ENCODE results near the gene SIRPA.

Gene SIRPA

DNA sequence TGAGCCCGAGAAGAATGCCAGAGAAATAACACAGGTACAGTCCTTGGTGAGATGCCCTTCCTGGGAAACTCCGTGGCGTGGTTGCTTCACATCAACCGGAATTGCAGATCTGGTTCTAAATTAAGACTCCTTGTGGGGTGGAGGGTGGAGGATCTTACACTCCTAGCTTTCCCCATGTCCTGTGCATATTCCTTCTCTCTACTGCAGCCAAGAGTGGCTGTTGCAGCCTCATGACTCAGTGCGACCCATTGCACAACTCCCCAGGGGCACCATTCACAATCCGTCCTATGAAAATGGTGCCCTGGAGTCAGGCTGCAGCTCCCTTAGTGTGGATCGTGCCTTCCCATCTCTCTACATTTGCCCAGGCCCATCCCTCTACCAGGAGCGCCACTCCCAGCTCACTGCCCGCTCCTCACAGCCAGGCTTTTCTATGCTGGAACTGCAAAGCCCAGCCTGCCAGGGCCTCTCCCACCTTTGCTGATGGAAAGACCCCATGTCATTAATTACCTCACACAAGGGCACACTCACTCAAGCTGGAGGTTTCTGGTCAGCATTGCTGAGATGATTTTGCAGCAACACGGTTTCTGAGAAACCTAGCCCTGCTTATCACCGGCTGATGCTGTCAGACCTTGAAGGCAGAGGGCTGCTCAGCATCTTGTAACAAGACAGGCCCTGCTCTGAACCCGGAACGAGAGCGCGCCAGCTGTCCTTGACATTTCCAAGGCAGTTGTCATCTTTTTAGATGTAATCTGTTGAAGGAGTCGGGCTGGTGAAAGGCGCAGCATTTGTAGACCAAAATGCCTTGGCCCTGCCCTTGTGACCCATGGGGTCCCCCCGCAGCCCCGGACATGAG lies 39.7 kb downstream of the SIRPA start:
- no peak for DNase-seq

DNA sequence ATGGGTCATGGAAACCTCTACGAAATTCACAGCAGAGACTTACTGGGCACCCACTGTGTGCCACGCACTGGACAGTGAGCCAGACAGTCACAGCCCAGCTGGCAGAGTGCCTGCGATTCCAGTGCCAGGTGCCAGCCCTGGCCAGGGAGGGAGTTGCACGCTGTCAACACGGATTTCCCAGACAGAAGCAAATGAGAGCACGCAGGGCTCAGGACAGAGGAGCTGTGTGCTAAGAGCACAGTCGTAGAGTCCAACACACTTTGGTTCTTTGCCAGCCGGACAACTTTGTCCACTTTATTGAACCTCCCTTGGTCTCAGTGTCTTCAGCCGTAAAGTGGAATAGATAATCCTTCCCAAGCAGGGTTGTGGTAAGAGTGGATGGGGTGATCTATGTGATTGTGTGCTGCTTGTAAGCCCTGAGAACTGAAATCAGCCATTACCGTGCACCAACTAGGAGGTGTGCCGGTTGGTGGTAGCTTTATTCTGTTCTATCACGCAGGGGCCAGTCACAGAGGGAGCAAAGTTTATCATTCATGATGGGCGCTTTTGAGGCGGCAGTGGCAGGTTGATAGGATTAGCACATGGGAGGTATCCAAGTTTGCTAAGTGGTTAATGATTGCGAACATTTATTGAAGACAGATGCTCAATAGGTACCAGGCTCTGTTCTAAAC lies 40.6 kb downstream of the SIRPA start:
- no peak for DNase-seq

DNA sequence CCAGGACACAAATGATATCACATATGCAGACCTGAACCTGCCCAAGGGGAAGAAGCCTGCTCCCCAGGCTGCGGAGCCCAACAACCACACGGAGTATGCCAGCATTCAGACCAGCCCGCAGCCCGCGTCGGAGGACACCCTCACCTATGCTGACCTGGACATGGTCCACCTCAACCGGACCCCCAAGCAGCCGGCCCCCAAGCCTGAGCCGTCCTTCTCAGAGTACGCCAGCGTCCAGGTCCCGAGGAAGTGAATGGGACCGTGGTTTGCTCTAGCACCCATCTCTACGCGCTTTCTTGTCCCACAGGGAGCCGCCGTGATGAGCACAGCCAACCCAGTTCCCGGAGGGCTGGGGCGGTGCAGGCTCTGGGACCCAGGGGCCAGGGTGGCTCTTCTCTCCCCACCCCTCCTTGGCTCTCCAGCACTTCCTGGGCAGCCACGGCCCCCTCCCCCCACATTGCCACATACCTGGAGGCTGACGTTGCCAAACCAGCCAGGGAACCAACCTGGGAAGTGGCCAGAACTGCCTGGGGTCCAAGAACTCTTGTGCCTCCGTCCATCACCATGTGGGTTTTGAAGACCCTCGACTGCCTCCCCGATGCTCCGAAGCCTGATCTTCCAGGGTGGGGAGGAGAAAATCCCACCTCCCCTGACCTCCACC lies 42.2 kb downstream of the SIRPA start:
- no peak for DNase-seq

DNA sequence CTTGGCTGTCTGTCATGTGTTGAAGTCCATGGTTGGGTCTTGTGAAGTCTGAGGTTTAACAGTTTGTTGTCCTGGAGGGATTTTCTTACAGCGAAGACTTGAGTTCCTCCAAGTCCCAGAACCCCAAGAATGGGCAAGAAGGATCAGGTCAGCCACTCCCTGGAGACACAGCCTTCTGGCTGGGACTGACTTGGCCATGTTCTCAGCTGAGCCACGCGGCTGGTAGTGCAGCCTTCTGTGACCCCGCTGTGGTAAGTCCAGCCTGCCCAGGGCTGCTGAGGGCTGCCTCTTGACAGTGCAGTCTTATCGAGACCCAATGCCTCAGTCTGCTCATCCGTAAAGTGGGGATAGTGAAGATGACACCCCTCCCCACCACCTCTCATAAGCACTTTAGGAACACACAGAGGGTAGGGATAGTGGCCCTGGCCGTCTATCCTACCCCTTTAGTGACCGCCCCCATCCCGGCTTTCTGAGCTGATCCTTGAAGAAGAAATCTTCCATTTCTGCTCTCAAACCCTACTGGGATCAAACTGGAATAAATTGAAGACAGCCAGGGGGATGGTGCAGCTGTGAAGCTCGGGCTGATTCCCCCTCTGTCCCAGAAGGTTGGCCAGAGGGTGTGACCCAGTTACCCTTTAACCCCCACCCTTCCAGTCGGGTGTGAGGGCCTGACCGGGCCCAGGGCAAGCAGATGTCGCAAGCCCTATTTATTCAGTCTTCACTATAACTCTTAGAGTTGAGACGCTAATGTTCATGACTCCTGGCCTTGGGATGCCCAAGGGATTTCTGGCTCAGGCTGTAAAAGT lies 43.5 kb downstream of the SIRPA start:
- no peak for DNase-seq

DNA sequence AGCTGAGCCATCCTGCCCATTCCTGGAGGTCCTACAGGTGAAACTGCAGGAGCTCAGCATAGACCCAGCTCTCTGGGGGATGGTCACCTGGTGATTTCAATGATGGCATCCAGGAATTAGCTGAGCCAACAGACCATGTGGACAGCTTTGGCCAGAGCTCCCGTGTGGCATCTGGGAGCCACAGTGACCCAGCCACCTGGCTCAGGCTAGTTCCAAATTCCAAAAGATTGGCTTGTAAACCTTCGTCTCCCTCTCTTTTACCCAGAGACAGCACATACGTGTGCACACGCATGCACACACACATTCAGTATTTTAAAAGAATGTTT lies 44.0 kb downstream of the SIRPA start:
- DNase-seq: no peak

DNA sequence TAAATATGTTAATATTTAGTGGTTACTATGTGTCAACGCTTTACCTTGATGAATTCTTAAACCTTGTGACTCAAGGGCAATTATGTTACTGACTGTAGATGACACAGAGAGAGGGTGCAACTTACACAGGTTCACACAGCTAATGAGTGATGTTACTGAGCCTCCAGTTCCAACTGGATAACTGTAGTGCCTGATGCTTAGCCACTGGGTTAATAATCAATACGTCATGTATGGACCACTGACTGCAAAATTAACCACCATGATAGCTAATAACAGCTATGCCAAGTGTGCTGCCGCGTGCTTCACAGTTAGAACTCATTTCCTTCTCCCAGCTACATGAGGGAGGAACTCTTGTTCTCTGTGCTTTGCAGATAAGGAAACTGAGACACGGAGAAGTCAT lies 45.4 kb downstream of the SIRPA start:
- no peak for DNase-seq

DNA sequence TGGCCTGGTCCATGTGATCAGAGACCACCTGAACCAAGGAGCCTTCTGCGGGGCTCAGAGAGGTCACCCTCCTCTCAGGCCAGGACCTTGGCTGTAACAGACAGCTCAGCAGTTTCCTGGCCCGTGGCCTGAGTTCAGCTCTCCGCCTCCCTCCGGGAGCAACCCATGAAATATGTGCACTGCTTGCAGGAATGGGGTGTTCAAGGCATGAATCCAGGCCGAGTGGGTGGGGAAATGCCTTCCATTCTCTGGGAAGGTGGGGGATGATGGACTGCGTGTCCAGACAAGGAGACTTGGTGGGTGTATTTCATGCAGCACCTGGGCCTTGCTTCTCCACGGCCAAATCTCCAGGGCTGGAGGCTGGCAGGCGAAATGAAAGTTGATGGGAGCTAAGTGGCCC lies 46.0 kb downstream of the SIRPA start:
- DNase-seq: no peak

DNA sequence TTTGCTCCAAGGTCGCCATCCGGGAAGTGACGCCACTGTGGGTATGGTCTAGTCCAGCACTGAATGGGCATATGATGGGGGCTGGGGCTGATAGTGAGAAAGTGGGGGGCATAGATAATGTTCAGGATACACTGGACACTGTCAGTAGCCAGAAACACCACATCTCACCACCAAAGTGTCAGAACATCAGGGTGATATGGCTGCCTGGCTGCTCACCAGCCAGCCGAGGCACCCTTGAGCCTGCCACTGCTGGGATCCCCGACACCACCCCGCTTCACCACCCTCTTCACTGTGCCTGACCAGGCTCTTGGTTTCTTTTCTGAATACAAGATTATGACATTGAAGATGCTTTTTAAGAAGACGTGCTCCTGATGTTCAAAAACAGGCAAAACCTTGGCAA lies 46.9 kb downstream of the SIRPA start:
- no peak for DNase-seq

DNA sequence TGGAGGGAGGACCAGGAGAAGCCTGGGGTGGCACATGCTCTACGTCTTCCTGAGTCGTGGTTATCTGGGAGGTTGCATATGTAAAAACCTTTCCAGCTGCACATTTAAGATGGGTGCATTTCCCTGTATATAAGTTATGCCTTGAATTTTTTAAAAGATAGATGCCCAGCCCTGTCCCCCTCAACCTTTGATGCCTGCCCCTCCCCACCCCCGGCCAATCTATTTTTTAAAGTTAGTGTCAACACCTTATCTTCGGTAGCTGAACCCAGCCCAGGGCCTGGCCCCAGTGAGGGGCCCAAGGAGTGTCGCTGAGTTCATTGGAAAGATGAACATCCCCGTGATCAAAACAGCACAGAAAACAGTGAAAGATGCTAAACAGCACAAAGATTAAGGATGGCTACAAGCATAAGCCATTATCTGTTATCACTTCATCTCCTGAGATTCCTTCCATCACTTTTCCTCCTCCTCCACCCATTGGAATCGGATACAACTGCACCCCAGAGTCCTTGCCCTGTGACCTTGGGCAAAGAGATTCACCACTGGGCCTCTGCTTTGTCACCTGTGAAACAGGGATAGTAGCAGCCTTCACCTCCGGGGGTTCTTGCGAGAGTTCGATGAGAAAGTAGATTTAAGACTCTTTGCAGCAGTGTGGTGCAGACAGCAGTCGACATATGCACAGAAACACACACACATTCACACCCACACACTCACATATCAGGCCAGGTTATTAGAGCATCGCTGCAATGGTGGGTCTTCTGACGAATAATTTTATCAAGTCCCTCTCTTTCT lies 47.5 kb downstream of the SIRPA start:
- peak; percentile 10 for DNase-seq

DNA sequence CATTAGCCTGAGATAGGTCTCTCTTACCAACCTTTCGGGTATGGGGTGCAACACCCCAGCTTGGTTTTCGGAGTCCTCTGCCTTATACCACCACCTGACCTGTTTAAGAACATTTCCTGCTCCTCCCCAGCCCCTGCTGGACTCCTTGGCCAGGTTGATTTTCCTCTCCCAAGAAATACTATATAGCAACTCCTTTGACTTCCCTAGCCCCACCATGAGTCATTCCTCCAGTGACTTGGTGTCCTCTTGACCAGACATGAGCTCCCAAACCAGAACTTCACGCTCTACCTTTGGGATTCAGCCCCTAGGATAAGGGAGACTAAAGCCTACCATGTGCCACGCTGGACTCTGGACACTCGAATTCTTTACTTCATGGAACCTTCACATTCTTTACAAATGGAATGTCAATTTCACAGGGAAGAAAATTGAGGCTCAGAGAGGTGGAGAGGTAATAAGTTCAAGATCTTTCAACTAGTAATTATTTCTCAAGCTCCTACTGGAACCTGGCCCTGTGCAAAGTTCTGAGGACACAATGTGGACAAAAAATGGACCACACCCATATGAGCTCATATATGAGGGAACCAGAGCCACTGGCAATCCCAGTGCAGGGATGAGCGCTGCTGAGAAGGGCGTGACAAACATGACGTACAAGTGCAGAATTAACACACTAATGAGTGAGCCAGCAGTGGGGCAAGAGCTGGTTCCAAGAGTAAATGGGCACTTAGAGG lies 48.2 kb downstream of the SIRPA start:
- DNase-seq: no peak

DNA sequence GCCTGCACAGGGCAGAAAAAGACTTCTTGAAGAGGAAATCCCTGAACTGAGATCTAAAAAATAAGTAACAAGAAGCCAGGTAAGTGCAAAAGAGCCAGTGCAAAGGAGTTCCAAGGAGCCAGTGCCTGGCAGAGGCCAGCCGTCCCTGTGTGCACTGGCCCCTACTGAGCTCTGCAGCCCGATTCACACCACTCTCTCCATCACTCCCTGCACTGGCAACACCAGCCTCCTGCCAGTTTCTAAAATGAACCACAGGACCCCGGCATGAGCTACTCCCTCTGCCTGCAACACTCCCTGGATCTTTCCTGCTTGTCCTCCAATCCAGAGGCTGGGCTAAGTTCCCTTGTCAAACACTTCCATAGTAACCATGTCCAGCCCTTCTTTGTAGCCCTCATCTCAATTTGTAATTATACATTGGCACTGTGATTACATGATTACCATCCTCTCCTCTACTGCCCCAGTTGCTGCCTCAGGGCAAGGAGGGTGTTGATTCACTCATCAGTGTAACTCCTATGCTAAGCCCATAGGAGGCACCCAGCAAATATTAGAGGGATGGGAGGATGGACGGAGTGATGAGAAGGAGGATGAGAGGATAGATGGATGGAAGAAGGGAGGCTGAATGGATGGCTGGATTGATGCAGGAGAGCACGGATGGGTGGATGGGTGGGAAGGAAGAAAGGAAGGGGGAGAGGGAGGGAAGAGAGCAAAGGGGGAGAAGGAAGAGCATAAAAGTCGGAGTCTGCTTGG lies 49.3 kb downstream of the SIRPA start:
- no peak for DNase-seq

DNA sequence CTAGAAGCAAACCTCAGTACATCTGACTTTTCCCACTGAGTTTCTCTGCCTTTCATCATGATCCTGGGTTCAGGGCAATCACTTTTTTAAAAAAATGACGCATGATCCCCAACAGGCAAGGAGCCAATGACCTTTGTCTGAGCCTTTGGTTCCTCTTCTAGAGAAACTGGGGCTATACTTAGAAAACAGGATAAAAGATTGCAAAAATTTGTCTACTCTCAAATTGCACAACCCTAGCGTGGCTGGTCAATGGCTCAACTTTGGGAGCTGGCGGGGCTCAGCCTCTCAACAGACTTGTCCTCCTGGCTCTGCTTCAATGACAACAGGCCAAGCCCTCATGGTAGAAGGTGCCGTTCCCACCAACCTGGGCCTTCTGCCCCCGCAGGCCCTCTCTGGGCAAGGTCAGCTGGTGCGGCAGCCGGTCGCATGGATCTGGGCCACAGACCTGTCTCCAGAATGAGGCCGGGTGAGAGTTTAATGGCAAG lies 50.0 kb downstream of the SIRPA start:
- no peak for DNase-seq

DNA sequence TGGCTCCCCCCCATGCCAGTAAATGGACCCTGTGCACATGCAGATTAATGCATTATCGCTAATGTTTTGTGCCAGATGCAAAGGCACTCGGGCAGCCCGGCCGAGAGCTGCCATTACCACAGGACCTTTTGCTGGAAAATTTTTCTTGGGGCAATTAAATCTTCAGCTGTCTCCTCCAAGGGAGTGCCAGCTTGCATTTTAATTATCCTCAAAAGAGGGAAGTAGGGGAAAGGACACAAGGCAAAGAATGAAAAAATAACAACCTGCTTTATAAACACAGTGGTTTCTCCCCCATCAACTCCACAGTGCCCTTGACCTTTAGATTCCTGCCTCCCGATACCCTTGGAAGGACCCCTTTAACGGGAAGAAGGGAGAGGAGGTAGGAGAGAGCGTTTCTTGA lies 50.5 kb downstream of the SIRPA start:
- DNase-seq: no peak

DNA sequence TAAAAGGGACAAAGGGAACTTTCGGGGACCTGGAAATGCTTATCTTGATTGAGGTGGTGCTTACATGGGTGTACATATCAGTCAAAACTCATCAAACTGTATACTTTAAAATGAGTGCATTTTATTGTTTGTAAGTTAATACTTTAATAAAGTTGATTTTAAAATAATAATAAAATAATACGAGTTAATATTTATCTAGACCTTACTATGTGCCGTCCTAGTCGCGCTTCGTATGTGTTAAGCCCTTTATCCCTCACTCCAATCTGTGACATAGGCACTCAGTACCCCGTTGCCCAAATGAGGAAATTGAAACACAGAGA lies 51.2 kb downstream of the SIRPA start:
- DNase-seq: no peak

DNA sequence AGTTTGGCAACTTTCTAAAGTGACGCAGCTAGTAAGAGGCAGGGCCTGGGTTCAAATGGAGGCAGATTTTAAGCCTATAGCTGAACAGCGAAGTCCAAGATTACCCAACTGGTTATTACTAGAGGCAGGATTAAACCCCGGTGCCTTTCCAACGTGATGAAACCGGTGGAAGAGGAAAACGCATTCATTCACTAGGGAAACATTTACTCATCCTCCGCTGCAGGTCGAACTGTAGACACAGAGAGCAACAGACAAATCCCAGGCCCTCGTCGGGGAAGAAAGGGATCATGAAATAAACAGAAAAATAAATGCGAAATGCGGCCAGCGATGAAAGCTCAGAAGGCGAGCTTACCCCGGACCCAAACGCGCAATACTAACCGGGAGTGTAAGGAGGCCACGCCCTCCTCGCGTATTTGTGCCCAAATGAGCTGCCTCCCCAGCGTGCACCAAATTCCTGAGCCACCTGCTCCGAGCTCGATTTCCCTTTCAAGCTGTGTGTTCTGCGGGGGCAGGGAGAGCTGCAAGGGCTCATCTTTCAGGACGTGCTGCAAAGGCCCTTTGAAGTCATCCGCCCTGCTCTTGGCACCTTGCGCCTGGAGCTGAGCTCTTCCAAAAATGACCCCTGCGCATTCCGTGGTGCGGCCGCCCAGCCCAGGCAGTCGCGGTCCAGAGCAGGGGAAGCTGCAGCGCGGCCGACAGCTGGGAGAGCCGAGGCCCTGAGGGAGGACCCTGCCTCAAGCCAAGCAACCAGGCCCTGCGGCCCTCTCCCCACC lies 51.7 kb downstream of the SIRPA start:
- peak; percentile 72 for DNase-seq

DNA sequence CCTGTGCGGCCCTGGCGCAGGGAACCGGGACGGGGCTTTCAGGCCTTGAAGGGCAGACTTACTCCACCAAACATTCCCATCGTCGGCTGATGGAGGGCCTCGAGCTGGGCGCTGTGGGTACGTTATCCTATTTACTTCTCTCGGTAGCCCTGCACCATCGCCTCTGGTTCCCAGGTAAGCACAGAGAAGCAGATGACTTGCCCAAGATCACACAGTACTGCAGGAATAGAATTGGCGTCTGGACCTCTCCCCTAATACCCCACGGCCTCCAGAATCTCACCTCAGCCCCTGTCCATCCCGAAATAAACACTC lies 52.3 kb downstream of the SIRPA start:
- no peak for DNase-seq

DNA sequence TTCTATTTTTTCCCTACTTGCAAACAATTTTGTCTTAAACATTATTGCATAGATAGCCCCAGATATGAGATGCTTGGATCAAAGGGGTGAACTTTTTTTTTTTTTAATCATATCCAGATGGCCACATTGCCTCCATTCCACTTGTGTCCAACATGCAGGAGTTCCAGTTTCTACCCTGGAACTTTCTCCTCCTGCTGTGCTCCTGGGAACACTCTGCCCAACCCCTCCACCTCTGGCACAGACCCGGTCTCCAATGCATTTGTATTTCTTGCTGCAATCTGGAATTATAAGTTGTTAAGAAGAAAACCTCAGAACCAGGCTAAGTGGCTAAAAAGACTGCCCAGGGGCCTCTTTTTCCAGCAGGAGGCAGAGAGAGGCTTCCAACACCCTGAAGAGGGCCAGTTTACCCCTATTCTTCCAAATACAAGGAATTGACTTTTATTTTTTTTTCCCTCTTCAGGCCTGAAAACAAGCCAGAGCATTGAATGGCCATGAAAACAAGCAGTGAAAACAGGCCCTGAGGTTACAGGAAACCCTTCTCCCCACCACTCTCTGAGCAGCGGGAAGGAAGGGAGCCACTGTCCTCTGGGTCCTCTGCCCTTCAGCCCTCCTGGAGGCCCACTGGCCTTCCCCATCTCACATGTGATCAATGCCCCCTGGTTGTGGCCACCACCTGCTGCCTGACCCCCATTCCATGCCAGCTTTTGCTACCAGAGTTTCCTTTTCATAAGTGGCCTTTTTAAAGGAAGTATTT lies 54.3 kb downstream of the SIRPA start:
- no peak for DNase-seq

DNA sequence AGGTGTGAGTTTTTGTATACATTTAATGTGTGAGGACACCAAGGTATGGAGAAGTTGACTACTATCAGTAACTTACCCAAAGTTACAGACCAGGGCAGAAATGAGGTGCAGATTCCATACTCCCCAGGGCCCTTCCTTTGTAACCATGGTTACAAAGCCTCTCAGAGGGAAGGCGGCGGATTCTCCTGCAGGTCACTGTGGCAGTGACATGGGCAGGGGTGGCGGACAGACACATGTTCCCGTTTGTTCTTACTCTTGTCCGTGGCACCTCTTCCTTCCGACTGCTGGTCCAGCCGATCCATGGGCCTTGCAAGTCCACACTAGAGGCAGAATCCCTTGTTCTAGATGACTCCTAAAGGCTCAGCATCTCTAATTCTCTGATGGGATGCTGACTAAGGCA lies 55.6 kb downstream of the SIRPA start:
- no peak for DNase-seq

DNA sequence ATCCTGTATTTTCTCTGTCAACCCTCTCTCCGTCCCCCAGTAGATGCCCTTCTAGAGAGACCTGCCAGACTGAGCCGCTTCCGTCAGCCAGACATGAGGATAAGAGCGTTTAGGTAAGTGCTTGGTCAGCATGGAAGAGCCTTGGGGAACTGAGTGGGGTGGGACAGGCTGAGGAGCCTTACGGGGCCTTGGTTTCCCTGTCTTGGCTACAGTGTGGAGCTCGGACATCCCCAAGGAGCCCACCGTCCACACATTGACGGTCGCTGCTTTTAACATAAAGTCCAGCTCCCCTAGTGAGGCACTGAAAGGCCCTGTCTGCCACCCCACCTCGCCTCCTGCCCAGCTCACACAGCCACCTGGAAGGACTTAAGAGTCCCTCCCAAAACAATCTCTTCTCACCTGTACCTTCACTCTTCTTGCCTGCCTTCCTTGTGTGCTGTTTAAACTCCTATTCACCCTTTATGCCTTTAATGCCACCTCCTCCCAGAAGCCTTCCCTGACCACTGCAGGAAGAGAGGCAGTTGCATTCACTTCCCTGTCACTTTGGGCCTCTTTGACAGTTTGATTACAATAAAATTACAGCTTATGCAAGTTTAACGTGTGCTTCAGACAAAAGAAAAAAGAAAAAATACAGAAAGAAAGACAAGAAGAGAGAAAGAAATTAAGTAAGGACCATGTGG lies 56.4 kb downstream of the SIRPA start:
- no peak for DNase-seq
